Glomerular visceral epithelial cell (primary cell): ENCODE results near the gene CYB561A3.

Experiments used
- DNase-seq: peaks from one replicate; pipeline ENCODE4 v3.0.0-alpha.2; 2016; ENCODE audit errors: extremely low spot score

The CYB561A3 gene

DNA sequence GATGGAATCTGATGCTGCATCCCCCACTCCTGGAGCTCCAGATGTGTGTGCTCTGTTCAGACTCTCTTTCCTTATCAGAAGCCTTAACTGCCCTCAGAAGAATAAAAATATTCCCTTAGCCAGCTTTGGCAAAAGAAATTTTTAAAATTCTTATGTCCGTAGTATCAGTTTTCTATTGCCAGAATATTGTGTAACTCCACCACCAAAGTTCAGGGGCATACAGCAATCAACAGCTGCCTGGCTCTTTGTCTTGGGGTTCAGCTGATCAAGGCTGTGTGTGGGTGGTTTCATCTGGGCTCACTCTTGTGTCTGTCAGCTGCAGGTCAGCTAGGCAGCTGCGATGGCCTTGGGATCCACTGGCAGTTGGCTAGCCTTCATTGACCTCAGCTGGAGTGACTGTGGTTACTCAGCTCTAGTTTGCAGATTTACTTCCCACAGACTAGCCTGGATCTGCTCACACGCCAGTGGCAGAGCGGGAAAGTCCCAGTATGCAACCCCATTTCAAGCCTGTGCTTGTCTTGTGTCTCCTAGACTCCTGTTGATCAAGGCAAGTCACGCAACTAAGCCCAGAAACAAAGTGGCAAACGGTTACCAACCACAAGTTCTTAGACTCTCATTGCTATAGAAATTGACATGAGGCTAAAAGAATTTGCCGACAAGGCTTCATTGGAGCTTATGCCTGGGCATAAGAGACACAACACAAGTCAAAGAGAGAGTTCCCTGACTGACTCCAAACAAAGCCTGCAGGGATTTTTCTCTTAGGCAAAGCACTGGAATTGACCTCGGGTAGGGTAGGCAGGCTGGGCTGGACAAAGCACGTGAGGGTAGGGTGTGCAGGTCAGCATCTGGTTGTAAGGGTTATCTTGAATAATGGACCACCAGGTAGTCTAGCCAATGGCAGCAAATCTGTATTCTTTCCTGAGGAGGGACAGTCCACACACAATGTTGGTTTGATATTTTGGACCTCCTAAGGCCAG is 8.0 kb upstream of the CYB561A3 start:
- DNase-seq: peak; percentile 87

DNA sequence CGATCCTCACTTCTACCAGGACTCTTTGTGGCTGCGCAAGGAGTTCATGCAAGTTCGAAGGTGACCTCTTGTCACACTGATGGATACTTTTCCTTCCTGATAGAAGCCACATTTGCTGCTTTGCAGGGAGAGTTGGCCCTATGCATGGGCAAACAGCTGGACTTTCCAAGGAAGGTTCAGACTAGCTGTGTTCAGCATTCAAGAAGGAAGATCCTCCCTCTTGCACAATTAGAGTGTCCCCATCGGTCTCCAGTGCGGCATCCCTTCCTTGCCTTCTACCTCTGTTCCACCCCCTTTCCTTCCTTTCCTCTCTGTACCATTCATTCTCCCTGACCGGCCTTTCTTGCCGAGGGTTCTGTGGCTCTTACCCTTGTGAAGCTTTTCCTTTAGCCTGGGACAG is 7.0 kb upstream of the CYB561A3 start:
- no peak for DNase-seq

DNA sequence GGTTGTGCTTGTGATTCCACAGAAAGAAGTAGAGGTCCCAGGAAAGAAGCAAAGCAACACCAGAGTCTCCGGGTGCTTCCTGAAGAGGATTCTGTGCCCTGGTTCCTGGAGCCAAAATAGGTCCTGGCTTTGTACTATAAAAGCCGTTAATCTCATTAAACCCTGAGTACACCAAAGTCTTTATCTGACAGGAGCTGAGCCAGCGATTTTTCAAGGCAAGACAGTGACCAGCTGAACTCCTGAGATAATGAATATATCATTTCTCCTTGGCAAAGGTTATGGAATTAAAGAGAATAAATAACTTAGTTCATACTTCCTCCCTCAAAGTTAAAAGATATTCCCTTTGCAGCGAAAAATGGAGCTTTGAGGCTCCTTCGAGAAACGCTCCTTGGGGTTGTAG is 5.7 kb upstream of the CYB561A3 start:
- no peak for DNase-seq

DNA sequence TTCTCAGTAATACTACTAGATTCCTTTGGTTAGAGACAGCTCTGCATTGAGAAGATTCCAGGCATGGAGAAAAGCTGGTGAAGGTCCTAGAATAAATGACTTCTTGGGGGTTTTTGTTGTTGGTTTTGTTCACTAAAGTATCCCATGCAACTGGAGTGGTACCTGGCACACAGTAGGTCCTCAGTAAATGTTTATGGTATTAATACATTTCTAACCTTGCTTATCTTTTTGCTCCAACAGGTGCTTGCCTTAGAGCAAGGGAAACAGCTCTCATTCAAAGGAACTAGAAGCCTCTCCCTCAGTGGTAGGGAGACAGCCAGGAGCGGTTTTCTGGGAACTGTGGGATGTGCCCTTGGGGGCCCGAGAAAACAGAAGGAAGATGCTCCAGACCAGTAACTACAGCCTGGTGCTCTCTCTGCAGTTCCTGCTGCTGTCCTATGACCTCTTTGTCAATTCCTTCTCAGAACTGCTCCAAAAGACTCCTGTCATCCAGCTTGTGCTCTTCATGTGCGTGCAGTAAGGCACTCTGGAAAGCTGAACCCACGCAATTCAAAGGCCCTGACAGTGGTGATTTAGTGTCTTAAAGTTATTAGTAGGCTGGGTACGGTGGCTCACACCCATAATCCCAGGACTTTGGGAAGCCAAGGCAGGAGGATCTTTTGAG is 2.5 kb upstream of the CYB561A3 start:
- no peak for DNase-seq

DNA sequence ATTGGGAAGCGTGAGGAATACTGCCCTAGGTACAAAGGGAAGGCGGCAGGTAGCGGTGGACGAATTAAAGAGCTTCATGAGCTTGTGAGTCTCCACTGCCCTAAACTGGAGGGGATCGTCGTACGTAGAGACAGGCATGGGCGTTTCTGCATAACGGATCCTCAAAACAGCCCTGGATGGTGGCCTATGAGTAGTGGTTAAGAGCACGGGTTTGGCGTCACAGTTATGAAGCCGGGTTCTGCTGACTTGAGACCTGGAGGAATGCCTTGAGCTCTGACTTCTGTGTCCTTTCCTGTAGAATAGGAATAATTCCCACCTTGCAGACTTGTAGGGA is 827 bp upstream of the CYB561A3 start:
- no peak for DNase-seq

DNA sequence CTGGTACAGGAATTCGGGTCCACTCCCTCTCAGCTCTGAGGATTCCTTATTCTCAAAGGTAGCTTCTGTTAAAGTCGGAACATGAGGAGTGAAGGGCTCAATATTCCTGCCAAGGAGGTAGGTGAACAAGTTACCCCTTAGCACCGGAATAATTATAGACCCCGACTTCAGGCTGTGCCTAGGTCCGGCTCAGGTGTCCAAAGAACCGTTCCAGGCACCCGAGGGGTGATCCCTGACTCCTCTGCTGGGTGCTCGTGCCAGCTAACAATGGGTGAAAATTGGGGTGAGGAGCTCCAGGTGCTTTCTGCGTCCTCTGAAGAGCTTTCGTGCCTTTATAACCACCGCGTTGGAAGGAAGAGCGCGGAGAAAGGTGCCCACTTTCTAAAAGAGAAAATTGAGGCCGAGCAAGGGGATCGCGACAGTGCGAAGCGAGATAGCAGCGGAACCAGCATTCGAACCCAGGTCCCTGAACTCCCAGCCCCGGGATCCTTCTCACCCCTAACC is 393 bp downstream of the CYB561A3 start:
- no peak for DNase-seq

DNA sequence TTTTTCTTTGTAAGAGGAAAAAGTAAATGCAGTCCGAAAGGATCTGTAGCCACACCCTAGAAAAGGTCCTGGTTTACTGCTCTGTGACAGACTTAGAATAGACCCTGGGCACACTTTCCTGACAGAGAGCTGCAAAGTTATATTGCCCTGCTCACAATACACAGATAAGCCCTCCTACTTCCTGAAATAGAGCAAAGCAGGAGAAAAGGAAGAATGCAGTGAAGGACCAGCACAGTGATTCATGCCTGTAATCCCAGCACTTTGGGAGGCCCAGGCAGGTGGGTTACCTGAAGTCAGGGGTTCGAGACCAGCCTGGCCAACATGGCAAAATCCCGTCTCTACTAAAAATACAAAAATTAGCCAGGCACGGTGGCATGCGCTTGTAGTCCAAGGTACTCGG is 2.2 kb downstream of the CYB561A3 start:
- DNase-seq: no peak

DNA sequence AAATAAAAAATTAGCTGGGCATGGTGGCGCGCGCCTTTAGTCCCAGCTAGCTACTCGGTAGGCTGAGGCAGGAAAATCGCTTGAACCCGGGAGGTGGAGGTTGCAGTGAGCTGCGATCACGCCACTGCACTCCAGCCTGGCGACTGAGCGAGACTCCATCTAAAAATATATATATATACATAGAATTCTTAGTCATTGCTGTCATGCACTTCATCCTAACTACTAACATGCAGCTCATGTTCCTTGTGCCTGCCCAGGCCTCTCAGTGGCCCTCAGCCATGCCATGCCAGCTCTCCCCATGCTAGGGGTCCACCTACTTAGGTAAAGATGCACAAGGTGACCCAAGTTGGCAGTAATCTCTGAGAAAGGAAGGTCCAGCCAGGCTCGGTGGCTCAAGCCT is 3.1 kb downstream of the CYB561A3 start:
- no peak for DNase-seq

DNA sequence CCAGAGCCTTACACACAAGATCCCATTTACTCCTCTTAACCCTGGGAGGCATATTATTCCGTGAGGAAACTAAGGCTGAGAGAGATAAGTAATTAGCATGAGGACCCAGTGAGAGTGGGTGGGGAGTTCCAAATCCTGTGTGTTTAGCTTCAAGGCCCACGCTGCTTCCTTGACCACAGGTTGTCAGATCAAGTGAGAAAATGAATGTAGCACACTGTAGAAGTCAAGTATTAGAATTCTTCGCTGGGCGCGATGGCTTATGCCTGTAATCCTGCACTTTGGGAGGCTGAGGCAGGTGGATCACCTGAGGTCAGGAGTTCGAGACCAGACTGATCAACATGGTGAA is 3.8 kb downstream of the CYB561A3 start:
- DNase-seq: no peak

DNA sequence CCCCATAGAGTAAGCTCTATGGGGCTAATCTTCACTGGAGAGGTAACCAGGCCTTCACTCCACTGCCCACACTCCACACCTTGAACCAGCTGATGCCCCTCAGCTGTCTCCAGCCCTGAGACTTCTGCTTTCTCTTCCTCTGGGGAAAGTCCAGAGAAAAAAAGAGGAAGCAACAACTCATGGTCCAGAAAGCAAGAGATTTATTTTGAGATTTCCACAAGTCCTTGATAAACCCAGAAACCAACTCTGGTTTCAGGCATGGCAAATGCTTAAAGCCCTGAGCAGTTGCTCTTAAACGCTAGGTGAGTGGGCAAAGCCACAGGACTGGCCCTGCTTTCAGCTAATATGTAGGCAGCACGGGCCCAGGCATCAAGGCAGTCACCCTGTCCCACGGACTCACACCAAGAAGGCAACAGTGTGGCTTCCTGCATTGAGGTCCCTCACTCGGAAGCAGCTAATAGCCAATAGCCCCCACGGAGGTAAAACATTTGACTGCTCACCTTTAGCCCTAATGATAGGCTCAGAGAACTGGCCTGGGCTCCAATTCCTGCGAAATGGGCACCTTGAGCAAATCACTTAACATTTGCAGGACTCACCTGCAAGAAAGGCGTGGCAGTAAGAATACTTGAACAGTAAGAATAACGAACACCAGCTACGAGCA is 4.3 kb downstream of the CYB561A3 start:
- no peak for DNase-seq

DNA sequence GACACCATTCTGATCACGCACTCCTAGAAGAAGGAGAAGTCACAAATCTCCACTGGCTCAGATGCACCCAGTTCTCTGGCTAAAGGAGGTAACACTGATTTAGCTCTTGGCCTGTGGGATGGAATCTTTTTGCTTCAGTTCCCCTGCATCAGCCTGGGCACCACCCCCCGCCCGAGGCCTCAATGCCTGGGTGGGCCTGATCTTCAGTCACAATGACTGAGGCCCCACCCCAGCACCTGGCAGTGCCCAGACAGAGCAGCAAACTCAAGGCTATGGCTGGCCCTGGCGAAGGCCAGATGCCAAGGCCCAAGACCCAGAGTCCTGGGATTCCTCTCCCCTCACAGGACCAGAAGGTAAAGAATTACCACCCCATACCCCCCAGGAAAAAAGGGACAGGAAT is 5.0 kb downstream of the CYB561A3 start:
- DNase-seq: no peak

DNA sequence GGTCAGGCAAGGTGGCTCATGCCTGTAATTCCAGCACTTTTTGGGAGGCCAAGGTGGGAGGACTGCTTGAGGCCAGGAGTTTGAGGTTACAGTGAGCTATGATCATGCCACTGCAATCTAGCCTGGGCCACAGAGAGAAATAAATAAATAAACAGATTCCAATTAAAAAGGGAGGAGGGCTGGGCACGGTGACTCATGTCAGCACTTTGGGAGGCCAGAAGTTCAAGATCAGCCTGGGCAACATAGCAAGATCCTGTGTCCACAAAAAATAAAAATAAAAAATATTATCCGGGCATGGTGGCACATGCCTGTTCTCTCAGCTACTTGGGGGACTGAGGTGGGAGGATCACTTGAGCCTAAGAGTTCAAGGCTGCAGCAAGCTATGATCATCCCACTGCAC is 7.5 kb downstream of the CYB561A3 start:
- DNase-seq: no peak

DNA sequence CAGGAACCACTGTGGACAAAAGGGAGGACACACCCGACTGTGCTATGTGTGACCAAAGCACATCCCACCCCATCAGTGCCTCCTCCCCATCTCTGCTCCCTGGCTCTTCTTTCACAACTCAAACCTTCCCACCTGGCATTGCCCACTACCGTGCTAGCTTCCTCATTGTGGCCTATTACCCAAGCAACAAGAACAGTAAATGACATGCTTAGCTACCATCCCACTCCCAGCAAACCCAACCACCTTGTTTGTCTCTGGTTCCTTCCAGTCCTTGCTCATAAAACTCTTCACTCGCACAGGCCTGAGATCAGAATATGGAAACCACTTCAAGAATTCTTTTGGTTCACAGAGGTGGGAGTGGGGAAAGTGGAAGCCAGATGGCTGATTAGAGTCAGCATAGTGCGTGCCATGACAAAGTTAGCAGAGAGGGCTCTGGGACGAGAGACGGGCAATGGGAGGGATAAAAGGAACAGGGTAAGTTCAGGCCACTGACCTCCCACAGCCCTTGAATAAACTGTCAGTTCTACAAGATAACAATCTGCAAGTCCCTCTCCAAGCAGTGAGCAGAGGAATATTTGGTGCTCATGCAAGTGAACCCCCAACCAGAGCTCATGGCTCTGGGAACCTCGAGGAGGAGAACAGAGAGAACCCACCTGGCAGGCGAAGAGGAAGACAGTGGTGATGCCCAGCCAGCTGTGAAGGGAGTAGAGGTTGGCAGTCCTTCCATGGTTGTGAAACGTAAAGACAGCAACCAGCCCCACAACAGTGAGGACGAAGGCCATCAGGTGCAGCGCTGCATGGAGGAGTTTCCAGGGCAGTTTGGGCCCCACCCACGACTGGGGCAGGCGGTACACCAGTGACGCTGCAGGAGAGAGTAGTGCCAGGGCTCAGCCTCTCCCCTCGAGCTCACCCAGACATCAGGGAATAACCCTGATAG is 8.3 kb downstream of the CYB561A3 start:
- DNase-seq: no peak

DNA sequence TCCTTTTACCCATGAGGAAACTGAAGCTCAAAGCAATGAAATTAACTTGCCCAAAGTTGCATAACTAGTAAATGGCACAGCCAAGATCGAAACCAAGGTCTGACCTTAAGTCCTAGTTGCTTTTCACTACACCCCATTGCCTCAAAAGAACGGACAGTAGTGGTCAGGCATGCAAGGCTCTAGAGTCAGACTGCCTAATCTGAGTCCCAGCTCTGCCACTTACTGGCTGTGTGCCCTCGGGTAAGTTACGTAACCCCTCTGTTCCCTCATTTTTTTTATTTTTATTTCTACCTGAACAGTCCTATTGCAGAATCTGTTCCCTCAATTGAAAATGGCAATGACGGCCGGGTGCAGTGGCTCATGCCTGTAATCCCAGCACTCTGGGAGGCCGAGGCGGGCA is 9.6 kb downstream of the CYB561A3 start:
- DNase-seq: no peak

DNA sequence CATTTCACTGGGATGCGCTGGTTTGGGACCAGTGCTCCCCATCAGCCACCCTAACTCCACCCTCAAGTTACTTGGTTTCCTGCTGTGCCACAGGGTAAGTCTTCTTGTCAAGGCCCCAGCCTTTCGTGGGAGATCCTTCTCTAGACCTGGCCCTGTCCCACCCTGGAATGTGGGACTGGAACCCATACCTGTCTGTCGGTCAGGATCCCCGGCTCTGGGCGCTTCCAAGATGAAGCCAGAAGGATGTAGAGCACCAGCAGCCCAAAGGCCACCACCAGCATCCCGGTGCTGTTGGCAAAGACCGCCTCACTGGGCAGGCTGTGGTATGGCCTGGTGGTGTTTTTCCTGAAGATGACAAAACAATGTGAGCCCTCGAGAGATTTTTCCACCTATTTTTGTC is 10.9 kb downstream of the CYB561A3 start:
- DNase-seq: no peak

DNA sequence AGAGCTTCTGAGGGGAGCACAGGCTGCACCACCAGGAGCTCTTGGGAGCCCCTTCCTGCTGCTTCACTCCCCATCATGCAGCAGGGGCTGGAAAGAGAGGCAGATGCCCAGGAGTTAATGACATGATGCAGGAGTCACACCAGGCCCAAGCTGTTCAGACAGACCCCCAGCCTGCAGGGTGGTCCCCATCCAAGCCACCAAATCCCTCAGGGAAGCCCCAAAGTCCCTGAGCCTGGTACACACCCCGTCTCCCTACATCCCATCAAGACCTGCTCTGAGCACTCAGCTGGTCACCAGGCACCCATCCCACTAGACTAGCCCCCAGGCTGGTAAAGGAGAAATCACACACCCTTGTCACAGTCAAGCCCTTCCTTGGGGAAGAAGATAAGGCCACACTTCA is 11.3 kb downstream of the CYB561A3 start:
- no peak for DNase-seq

DNA sequence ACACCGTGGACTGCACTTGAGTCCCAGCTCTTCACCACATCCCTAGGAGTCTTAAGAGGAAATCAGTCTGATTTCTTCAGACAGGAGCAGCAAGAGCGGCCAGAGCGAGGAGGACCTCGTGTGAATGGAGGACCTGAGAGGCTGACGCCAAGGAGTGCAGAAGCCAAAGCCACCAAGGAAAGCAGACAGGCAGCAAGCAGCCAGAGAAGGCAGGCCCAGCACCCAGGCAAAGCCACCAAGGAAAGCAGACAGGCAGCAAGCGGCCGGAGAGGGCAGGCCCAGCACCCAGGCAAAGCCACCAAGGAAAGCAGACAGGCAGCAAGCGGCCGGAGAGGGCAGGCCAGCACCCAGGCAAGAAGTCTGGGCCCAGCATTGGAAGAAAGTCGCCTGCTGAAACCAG is 11.8 kb downstream of the CYB561A3 start:
- DNase-seq: no peak

DNA sequence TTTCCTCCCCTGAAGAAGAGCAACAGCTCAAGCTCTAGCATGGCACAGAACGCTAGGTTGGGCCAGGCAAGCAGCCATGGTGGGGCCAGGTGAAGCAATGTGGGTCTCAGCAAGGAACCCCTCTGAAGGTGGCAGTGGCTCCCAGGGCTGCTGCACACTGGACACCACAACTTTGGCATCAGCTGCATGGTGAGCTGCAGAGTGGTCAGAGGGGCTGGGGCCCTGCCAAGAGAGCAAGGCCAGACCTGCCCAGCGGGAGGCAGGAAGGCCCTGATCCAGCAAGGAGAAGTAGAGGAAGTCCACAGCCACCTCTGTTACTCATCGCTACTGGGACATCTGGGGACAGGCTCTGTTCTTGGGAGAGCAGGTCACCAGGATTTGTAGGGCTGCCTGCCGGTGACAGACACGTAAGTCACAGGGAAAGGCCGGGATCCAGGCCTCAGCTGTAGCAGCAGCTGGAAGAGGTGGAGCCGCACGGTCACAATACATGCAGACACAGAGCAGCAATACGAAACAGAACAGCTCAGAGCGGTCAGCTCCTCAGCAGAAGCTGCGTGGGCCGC is 12.4 kb downstream of the CYB561A3 start:
- DNase-seq: no peak

DNA sequence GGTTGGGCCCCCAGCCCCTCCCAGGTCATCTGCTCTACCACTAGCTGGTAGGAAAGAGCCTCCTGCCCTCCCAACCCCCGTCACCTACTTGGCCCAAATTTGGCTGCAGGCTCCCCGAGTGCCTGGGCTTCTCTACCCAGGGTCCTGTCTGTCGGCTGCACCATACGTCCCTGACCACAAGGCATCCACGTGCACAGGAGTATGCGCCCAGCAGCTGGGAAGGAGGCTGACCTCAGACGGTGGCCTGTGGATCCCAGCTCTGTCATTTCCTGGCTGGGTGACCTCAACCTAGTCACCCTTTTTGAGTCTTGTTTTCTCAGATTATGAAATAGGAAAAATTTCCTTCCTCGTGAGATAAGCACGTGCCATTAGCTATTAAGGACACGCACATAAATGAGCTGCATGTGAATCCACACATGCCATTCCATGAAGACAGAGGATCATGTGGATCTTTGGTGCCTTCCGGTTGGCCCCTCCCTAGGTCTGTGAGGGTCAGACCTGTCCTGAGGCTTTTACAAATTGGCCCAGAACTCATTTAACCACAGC is 13.7 kb downstream of the CYB561A3 start:
- DNase-seq: no peak

DNA sequence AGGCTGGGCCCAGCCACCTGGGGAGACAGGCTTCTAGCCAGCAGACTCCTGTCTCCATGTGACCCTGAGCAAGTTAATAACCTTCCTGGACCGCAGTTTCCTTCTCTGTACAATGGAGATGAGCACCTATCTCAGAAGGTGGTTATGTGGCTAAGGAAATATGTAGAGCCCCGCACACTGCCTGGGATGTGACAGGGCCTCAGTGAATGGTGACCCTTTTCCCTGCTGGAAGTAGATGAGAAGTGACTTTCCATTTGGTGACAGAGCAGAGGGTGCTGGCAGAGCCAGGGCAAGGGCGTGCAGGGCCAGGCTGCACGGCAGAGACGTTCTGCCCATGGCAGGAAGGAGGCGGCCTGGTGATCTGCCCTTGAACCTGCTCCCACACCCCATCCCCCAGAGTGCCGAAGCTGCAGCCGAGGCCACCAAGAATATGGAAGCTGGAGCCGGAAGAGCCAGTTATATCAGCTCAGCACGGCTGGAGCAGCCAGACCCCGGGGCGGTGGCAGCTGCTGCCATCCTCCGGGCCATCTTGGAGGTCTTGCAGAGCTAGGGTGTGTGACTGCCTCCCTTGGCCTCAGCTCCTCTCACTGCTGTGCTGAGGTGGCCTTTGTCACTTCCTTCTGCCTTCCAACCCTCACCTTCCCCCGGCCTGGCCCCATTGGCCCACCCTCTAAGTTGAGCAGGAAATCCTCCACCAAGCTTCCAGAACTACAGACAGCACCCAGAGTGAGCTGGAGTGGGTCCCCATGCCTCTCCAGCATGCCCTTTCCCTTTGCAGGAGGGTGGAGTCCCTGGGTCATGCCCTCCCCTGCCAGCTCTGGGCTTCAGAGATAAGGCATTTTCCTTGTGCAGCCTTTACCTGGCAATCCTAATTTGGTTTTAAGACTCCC is 15.5 kb downstream of the CYB561A3 start:
- DNase-seq: no peak
